NCI-H2227 (cell line): ENCODE results near the gene OGN.

Experiments
- DNase-seq: peaks from one replicate; lab custom pipeline; 2025; ENCODE audit not compliant: unreplicated experiment; lab: John Stamatoyannopoulos, UW

The OGN gene

GRCh38 chr9:92349771-92350739 lies 54.3 kb downstream of the OGN start:
- no peak for DNase-seq

- no peak for DNase-seq
Observed at GRCh38 chr9:92345582-92345981, 58.8 kb downstream of the OGN start.

- no peak for DNase-seq
Observed at GRCh38 chr9:92342825-92343488, 61.4 kb downstream of the OGN start.

GRCh38 chr9:92341578-92341977 lies 62.8 kb downstream of the OGN start:
- no peak for DNase-seq

- no peak for DNase-seq
Observed at GRCh38 chr9:92333282-92333634, 71.1 kb downstream of the OGN start.
